SK-N-SH (cell line): ENCODE measurements around the gene OR2T2. TPM values are rescaled to one million over a fixed set of nuclear protein-coding genes. Genes with fewer than 3 reads are reported as not detected.
"Not testable (repeated sequence)": the region's sequence is repeated elsewhere in the genome, so short reads cannot be mapped to it uniquely, and the experiment has no call there.

Experiments
- CTCF ChIA-PET: fragments of 300-600, 350-600 bp; formaldehyde crosslinking; extraction: SDS; loops from one replicate; lab custom pipeline; 2021; lab: Yijun Ruan, JAX
- POLR2A ChIA-PET: fragments of 350-600 bp; sonication (Branson Sonifier 250); formaldehyde crosslinking; extraction: SDS; loops from one replicate; lab custom pipeline; 2020; ENCODE audit warnings: antibody characterized with exemption, inconsistent platforms; lab: Yijun Ruan, JAX
- DNase-seq: peaks from one replicate; pipeline ENCODE4 v3.0.0; 2012
- H2AFZ ChIP-seq: fragments of 200-600 bp; sonication (generic); 2 replicates; pipeline ENCODE4 v1.8.1; 2016; ENCODE audit warnings: antibody characterized with exemption, mild to moderate bottlenecking, low read depth
- H3F3A ChIP-seq: fragments of 200-600 bp; sonication (generic); replicated peaks from 2 replicates; pipeline ENCODE3; 2016; ENCODE audit warnings: antibody characterized with exemption, mild to moderate bottlenecking; ENCODE audit not compliant: insufficient read depth
- H3K27ac ChIP-seq, 2 experiments: fragments of 200-500 bp in 1 of 2; fragments of 200-600 bp in 1 of 2; sonication (Bioruptor generic) in 1 of 2; sonication (generic), shearing (Covaris generic) in 1 of 2; 2 replicates each; pipeline versions ENCODE4 v1.5.1 to v1.6.1; 2014 to 2016; ENCODE audit warnings: low read depth in 2 of 2, inconsistent platforms in 1 of 2, low read length in 1 of 2, mild to moderate bottlenecking in 1 of 2, mixed read lengths in 1 of 2
- H3K27me3 ChIP-seq: fragments of 200-600 bp; sonication (generic), shearing (Covaris generic); 2 replicates; pipeline ENCODE4 v1.6.1; 2016; ENCODE audit warnings: mixed run types; ENCODE audit not compliant: insufficient read depth
- H3K36me3 ChIP-seq, 2 experiments: fragments of 200-500 bp in 1 of 2; fragments of 200-600 bp in 1 of 2; sonication (Bioruptor generic) in 1 of 2; sonication (generic) in 1 of 2; replicated peaks in 1 of 2; 2 replicates each; pipeline versions ENCODE3 to v1.5.1; 2014 to 2016; ENCODE audit warnings: low read length in 1 of 2, mild to moderate bottlenecking in 1 of 2; ENCODE audit not compliant: insufficient read depth in 2 of 2, control insufficient read depth in 1 of 2
- H3K4me1 ChIP-seq, 2 experiments: fragments of 200-500 bp in 1 of 2; fragments of 200-600 bp in 1 of 2; sonication (Bioruptor generic) in 1 of 2; sonication (generic), shearing (Covaris generic) in 1 of 2; 2 replicates each; pipeline versions ENCODE4 v1.5.1 to v1.6.1; 2014 to 2016; ENCODE audit warnings: low read depth in 1 of 2, low read length in 1 of 2, mixed run types in 1 of 2; ENCODE audit not compliant: insufficient read depth in 2 of 2, control insufficient read depth in 1 of 2
- H3K4me2 ChIP-seq: fragments of 200-600 bp; sonication (generic), shearing (Covaris generic); 2 replicates; pipeline ENCODE4 v1.6.1; 2017; ENCODE audit warnings: mixed run types
- H3K4me3 ChIP-seq, 2 experiments: fragments of 200-500 bp in 1 of 2; fragments of 200-600 bp in 1 of 2; sonication (Bioruptor generic) in 1 of 2; sonication (generic), shearing (Covaris generic) in 1 of 2; 2 replicates each; pipeline versions ENCODE4 v1.5.1 to v1.8.1; 2014 to 2016; ENCODE audit warnings: low read depth in 2 of 2, inconsistent platforms in 1 of 2, low read length in 1 of 2, mild to moderate bottlenecking in 1 of 2, mixed read lengths in 1 of 2, moderate library complexity in 1 of 2
- H3K79me2 ChIP-seq: fragments of 200-600 bp; sonication (generic); 2 replicates; pipeline ENCODE4 v1.8.1; 2017; ENCODE audit warnings: mild to moderate bottlenecking; ENCODE audit not compliant: insufficient read depth
- H3K9ac ChIP-seq: fragments of 200-600 bp; sonication (generic); 2 replicates; pipeline ENCODE4 v1.6.1; 2017; ENCODE audit warnings: mixed run types
- H3K9me2 ChIP-seq: fragments of 200-600 bp; sonication (generic); 2 replicates; pipeline ENCODE4 v1.6.1; 2017; ENCODE audit warnings: mixed run types
- H3K9me3 ChIP-seq: fragments of 200-600 bp; sonication (generic); 2 replicates; pipeline ENCODE4 v1.6.1; 2017; ENCODE audit warnings: mixed run types, mild to moderate bottlenecking, moderate library complexity
- H4K20me1 ChIP-seq: fragments of 200-600 bp; sonication (generic); 2 replicates; pipeline ENCODE4 v1.6.1; 2017; ENCODE audit warnings: mild to moderate bottlenecking, mixed run types; ENCODE audit not compliant: insufficient read depth
- FOXM1 ChIP-seq: IDR thresholded peaks from 2 replicates; pipeline ENCODE4 v1.4.0; 2012; ENCODE audit warnings: low read depth, mild to moderate bottlenecking
- MAX ChIP-seq: IDR thresholded peaks from 2 replicates; pipeline ENCODE4 v1.4.0; 2012; ENCODE audit warnings: low read depth
- RFX5 ChIP-seq: IDR thresholded peaks from 2 replicates; pipeline ENCODE4 v1.6.1; 2012; ENCODE audit warnings: mild to moderate bottlenecking, improper control_type of control experiment, low read length
- RXRA ChIP-seq: IDR thresholded peaks from 2 replicates; pipeline ENCODE4 v1.4.0; 2012; ENCODE audit warnings: low read depth, mild to moderate bottlenecking, borderline replicate concordance
- SIN3A ChIP-seq: IDR thresholded peaks from 2 replicates; pipeline ENCODE4 v1.6.1; 2012; ENCODE audit warnings: low read depth, mild to moderate bottlenecking, low read length, moderate library complexity, borderline replicate concordance
- TCF12 ChIP-seq: IDR thresholded peaks from 2 replicates; pipeline ENCODE4 v1.4.0; 2012
- TEAD4 ChIP-seq: IDR thresholded peaks from 2 replicates; pipeline ENCODE4 v1.4.0; 2012; ENCODE audit warnings: mild to moderate bottlenecking, borderline replicate concordance; ENCODE audit not compliant: insufficient read depth
- USF1 ChIP-seq: IDR thresholded peaks from 2 replicates; pipeline ENCODE4 v1.4.0; 2012; ENCODE audit warnings: low read depth, borderline replicate concordance
- YY1 ChIP-seq: IDR thresholded peaks from 2 replicates; pipeline ENCODE4 v1.4.0; 2012; ENCODE audit warnings: low read depth, mild to moderate bottlenecking
- WGBS: methylation state at CpG from one replicate; pipeline ENCODE4 v1.1.6; 2017; ENCODE audit warnings: low lambda C conversion rate; 5-methylcytosine and 5-hydroxymethylcytosine counted together
- polyA plus RNA-seq, 3 experiments: library from polyadenylated mRNA; depleted of rRNA; stranded (reverse); fragments of >200 nt; gene quantifications; 2 replicates each; pipeline ENCODE4 v1.2.3, GENCODE V29; 2012
- TF ChIP-seq, protein P1 (sequence below): fragments of 200-600 bp; sonication (generic); IDR thresholded peaks from 2 replicates; pipeline ENCODE4 v1.6.1; 2017; ENCODE audit warnings: antibody characterized with exemption, mild to moderate bottlenecking, moderate library complexity

OR2T2 gene
- polyA plus RNA-seq (2012; rRNA removed) = not detected in 2 replicates
- polyA plus RNA-seq (2012; cell fraction: cytosol; rRNA removed) = not detected in 2 replicates
- polyA plus RNA-seq (2012; cell fraction: nucleus; rRNA removed) = not detected in 2 replicates

GRCh38 chr1:248445399-248445798 lies at the start of gene OR2T2:
Gene OR2T2 (plus strand): TSS chr1:248445637. CDS start chr1:248452798, 7,161 bp downstream.
- H3K27ac ChIP-seq, CTCF ChIA-PET, H3K9me3 ChIP-seq, H3K9ac ChIP-seq, POLR2A ChIA-PET, H3K27me3 ChIP-seq, H3F3A ChIP-seq, H3K4me2 ChIP-seq, H3K36me3 ChIP-seq, H4K20me1 ChIP-seq, H3K9me2 ChIP-seq, H3K4me3 ChIP-seq, DNase-seq, H3K4me1 ChIP-seq, H2AFZ ChIP-seq, H3K79me2 ChIP-seq: not testable (repeated sequence)
- WGBS = 0% methylated on average over 1 of the region's 2 CpGs

DNA sequence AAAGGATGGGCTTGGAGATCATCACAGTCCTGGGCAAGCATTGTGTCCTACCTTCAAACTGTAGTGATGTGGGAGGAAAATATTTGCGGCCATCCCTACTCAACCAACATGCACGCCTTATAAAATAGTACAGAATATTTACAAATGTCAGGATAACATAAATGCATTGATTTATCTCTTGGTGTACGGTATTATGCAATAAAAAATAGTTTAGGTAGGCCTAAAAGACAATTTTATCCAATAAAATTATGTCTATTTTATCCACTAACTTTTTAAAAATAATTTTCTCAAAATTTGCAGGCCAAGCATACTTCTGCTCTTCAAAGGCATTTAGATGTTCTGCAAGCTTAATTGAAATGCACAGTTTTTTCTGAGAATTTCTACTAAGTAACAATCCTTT lies 42.7 kb upstream of the OR2T2 start, which contains the start of gene OR2T1:
Gene OR2T1 (plus strand): TSS at position 301 of the 400 bp plus-strand sequence. CDS start 3,100 bp downstream, outside the sequence.
- H3K9me3 ChIP-seq = no peaks in the 10 kb centered on the region
- WGBS = 2% methylated on average over 3 of the region's 3 CpGs
- H3K9ac ChIP-seq = no peak within 1 kb of the TSS
- ChIA-PET CTCF (no interaction called here), POLR2A (no interaction called here)
- DNase-seq = no peak
- no peaks in the 10 kb centered on the region for H3K9me2 ChIP-seq
- H3K36me3 ChIP-seq = no peaks in the 10 kb centered on the region
- no peaks in the 10 kb centered on the region for H3K4me1 ChIP-seq
- no peaks in the 10 kb centered on the region for H3F3A ChIP-seq
- no peaks in the 10 kb centered on the region for H3K79me2 ChIP-seq
- no peak for TF ChIP-seq TCF12
- TF ChIP-seq MAX = no peak
- no peak for TF ChIP-seq YY1
- no peak for TF ChIP-seq USF1
- no peak for TF ChIP-seq FOXM1
- TF ChIP-seq SIN3A = no peak
- TF ChIP-seq RFX5 = no peak
- TF ChIP-seq, protein P1, sequence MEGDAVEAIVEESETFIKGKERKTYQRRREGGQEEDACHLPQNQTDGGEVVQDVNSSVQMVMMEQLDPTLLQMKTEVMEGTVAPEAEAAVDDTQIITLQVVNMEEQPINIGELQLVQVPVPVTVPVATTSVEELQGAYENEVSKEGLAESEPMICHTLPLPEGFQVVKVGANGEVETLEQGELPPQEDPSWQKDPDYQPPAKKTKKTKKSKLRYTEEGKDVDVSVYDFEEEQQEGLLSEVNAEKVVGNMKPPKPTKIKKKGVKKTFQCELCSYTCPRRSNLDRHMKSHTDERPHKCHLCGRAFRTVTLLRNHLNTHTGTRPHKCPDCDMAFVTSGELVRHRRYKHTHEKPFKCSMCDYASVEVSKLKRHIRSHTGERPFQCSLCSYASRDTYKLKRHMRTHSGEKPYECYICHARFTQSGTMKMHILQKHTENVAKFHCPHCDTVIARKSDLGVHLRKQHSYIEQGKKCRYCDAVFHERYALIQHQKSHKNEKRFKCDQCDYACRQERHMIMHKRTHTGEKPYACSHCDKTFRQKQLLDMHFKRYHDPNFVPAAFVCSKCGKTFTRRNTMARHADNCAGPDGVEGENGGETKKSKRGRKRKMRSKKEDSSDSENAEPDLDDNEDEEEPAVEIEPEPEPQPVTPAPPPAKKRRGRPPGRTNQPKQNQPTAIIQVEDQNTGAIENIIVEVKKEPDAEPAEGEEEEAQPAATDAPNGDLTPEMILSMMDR = no peak
- no peak for TF ChIP-seq TEAD4
- TF ChIP-seq RXRA = no peak
- TF ChIP-seq, all 33 proteins: peak for 0
- no peak within 1 kb of the TSS for H3K4me3 ChIP-seq
- no peaks in the 10 kb centered on the region for H4K20me1 ChIP-seq
- no peak within 1 kb of the TSS for H3K4me2 ChIP-seq
- no peaks in the 10 kb centered on the region for H3K27me3 ChIP-seq
- H3K27ac ChIP-seq = no peak within 1 kb of the TSS
- H2AFZ ChIP-seq = no peak within 1 kb of the TSS
